Left forelimb (tissue), 1 donor: Measurements from ENCODE around the gene SPCS3.
"Not testable (repeated sequence)": the region's sequence is repeated elsewhere in the genome, so short reads cannot be mapped to it uniquely, and the experiment has no call there.

Experiments used
- DNase-seq: peaks from one replicate; pipeline ENCODE4 v3.0.0-alpha.2; 2018; ENCODE audit warnings: low spot score

SPCS3 gene

GRCh38 chr4:176319704-176320339, at the start of gene SPCS3:
TSS of gene SPCS3 (plus strand) at chr4:176319966. CDS start at chr4:176320077, 111 bp downstream.
- peak; percentile 96 for DNase-seq

- DNase-seq: no peak
Observed at GRCh38 chr4:176270669-176271068, 49.1 kb upstream of the SPCS3 start.

GRCh38 chr4:176271749-176272148, 48.0 kb upstream of the SPCS3 start:
- DNase-seq: no peak

DNA sequence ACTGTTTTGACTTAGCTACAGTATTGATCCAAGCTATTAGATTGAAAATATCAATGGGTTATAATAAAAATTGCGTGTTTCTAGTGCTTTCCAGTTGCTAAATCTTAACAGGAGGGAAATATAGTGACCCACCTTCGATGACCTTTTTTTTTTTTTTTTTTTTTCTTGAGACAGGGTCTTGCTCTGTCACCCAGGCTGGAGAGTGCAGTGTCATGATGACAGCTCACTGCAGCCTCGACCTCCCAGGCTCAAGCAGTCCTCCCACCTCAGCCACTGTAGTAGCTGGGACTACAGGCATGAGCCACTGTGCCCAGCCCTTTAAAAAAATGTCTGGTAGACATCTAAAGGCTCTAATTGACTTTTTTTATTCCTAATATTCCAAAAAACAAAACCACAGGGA, 47.0 kb upstream of the SPCS3 start:
- DNase-seq: no peak

GRCh38 chr4:176273736-176274135, 46.0 kb upstream of the SPCS3 start:
- no peak for DNase-seq

DNA sequence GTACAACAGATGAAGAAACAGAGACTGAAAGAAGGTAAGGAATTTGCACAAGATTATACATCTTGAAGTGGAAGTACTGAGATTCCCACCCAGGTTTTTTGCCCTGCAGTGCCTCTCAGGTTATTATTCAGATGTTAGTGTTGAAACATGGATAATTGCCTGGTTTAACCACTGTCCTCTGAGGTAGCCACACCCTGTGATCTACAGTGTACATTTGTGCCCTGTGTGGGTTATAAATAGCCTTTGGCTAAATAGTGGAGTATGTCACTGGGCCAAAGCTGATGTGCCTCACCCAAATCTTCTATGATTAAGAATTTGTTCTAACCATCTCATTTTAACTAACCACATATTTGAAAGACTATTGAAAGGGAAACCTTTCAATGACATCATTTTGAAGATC, 45.3 kb upstream of the SPCS3 start:
- no peak for DNase-seq

GRCh38 chr4:176276710-176277109, 43.1 kb upstream of the SPCS3 start:
- no peak for DNase-seq

- no peak for DNase-seq
Observed at GRCh38 chr4:176277162-176277904, 42.4 kb upstream of the SPCS3 start.

DNA sequence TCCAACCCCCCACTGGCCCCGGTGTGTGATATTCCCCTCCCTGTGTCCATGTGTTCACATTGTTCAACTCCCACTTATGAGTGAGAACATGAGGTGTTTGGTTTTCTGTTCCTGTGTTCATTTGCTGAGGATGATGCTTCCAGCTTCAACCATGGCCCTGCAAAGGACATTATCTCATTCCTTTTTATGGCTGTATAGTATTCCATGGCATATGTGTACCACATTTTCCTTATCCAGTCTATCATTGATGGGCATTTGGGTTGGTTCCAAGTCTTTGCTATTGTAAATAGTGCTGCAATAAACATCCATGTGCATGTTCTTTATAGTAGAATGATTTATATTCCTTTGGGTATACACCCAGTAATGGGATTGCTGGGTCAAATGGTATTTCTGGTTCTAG, 40.2 kb upstream of the SPCS3 start:
- DNase-seq: not testable (repeated sequence)

DNA sequence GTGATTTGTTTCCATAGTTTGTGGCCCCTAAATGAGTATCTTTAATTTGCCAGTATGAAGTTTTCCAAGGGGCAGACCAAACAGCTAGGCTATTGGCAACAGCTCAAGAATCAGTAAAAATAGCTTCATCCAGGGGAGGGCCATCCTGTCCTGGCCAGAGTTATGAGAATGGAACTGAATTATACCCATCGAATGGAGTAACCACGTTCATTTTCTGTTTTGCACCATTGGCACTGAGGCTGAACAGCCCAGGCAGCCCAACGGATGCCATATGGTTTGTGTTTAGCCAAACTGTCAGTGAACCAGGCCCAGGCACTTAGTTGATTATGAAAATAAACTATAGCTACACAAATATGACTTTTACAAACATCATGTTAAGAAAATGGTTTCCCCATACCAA, 33.0 kb upstream of the SPCS3 start:
- DNase-seq: no peak

DNA sequence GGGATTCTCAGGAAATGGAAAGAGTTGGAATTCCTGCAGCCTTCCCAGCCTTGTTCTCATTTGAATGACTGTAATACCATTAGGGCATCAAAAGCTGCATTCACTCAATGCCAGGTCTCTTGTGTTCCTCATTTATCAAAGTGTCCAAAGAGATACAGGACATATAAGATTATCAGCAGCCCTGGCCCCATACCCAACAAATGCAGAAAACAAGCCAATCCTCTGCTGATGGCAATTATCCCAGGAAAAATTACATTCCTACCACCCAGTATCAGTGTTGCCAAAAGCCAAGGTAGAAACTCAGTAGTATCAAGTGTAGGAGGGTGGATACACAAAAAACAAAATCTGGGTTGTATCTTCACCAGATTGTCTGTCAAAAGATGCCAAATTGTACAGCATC, 32.2 kb upstream of the SPCS3 start:
- no peak for DNase-seq

GRCh38 chr4:176288020-176288419, 31.7 kb upstream of the SPCS3 start:
- DNase-seq: no peak

GRCh38 chr4:176289561-176289960, 30.2 kb upstream of the SPCS3 start:
- DNase-seq: no peak

DNA sequence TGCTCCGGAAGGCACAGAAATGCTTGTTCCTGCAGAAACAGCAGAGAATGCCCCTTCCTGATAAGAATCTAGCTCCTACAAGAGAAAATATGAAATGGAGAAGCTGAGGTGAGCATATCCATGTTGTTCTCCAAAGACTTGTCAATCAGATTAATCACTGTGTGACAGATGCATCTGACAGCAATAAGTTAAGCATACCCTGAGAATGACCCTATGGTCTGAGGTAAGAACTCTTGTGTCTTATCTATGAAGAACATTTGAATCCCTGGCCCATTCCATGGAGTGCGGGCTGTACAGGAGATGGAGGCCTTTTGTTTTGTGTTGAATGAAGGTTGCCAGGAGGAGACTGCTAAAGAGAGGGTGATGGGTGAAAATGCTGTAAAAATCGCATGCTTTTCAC, 29.2 kb upstream of the SPCS3 start:
- no peak for DNase-seq

DNA sequence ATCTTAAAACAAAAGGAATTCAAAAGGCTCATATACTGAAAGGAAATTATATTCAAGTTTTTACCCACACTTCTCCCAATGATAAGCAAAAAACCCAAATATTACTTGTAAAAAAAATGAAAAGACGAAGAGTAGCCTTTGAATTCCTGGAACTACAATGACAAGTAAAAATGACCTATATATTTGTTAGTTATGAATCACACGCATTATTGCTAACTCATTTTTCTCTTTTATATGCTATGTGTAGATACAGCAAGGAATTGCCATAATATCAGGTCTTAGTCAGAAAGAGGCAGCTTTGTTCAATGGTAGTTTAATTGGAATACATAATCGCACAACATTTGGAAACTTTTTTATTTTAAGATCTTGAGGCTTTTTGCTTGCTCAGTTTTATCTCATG, 28.0 kb upstream of the SPCS3 start:
- no peak for DNase-seq

- no peak for DNase-seq
Observed at GRCh38 chr4:176292920-176293319, 26.8 kb upstream of the SPCS3 start.

GRCh38 chr4:176293660-176294059, 26.1 kb upstream of the SPCS3 start:
- DNase-seq: no peak

DNA sequence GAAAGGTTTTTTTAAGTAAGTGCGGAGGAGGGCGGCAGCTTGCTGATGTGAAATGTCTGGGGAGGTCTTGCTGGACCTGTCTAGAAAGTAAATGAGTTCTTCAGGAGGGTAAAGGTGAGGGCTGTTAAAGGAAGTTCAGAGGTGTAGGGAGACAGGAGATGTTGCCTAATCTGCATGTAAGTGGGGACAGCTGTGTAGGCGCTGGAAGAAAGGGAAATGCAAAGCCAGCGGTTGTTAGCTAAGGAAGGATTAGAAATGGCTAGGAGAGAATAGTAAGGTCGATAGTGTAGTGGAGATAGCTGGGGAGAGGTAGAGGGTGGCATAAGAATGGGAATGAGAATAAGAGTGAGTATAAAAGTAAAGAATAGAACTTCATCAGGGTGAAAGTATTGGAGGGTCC, 23.9 kb upstream of the SPCS3 start:
- DNase-seq: not testable (repeated sequence)

DNA sequence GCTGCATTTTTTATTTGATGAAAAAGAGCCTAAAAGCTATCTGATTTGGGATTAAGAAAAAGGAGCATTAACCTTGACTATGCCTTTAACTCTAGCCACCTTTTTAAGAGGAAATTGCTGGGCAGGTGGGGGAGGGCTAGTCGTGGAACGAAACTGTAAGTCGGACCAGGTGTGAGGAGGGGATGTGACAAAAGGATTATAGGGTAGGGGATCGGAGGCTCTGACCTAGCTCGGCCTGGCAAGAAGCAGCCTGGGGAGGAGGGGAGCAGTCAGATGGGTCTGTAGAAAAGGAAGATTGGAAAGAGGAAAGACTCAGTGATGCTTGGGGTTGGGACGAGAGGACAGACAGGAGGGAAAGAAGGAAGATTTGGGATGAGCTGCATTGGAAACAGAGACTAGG, 21.1 kb upstream of the SPCS3 start:
- DNase-seq: no peak

DNA sequence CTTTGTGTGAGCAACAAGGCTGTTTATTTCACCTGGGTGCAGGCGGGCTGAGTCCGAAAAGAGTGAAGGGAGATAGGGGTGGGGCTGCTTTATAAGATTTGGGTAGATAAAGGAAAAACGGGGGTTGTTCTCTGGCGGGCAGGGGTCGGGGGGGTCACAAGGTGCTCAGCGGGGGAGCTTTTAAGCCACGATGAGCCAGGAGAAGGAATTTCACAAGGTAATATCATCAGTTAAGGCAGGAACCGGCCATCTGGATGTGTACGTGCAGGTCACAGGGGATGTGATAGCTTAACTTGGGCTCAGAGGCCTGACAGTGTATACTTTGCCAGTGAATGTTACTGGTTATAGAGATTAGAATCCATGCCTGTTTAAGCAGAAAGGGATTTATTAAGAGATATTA, 19.7 kb upstream of the SPCS3 start:
- DNase-seq: no peak

- no peak for DNase-seq
Observed at GRCh38 chr4:176300565-176300964, 19.2 kb upstream of the SPCS3 start.

GRCh38 chr4:176302283-176303275, 17.2 kb upstream of the SPCS3 start:
- DNase-seq: no peak

DNA sequence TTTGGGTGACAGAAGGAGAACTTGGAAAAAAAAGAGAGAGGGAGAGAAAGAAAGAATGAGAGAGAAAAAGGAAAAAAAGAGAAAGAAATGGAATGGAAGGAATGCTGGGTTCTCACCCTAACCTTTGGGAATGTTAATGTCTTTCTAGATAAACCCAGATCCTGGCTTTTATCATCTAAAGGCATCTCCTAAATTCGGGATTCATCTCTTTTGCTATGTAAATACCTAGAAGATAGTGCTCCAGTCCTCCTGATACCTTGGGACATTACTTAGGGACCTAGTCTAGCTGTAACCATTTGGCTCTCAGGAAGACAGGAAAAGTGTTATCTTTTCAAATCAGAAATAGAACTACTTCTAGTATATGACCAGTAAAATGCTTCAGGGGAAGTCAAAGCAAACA, 15.8 kb upstream of the SPCS3 start:
- no peak for DNase-seq
